Mammary epithelial cell (primary cell): ENCODE measurements around the gene CTF1.

Experiments used
- CTCF ChIP-seq, 2 donors: IDR thresholded peaks in 1 of 2; conservative IDR thresholded peaks in 1 of 2; 2 replicates each; pipeline ENCODE4 v1.5.1; 2011 to 2012; ENCODE audit warnings: inconsistent platforms in 2 of 2, low read length in 2 of 2, mild to moderate bottlenecking in 2 of 2, control low read depth in 1 of 2, low read depth in 1 of 2; ENCODE audit not compliant: insufficient read depth in 1 of 2; ENCODE audit errors: extremely low read depth in 1 of 2
- EZH2 ChIP-seq: IDR thresholded peaks from 2 replicates; pipeline ENCODE4 v1.6.1; 2012; ENCODE audit warnings: low read length, inconsistent platforms, borderline replicate concordance

DNA sequence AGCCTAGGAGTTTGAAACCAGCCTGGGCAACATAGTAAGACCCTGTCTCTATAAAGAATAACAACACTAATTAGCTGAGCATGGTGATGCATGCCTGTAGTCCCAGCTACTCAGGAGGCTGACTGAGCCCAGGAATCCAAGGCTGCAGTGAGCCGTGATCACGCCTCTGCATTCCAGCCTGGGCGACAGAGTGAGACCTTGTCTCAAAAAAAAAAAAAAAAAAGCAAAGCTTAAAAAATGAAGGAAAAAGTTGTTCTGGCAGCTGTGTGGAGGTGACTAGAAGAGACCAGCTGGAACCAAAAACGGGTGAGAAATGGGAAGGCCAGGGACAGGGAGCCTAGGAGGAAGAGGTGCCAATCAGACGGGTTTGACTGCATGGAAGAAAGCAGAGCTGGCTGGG is 6.7 kb upstream of the CTF1 start:
- TF ChIP-seq CTCF (conservative IDR thresholded peaks at IDR 0.05 in 1 of 2, IDR thresholded peaks at IDR 0.05 in 1 of 2; ENCODE audit: extremely low read depth in 1 of 2, insufficient read depth in 1 of 2, low read depth in 1 of 2, low read length in 2 of 2) = no peak
- no peak for TF ChIP-seq EZH2
